Stimulated activated CD8-positive, alpha-beta memory T cell treated with anti-CD3 and anti-CD28 coated beads, Interleukin-12 subunit alpha, Interleukin-12 subunit beta, amount 100 ng/mL, for 1 hour (primary cell): ENCODE results near the gene PRADC1.
"Not testable (repeated sequence)": the region's sequence is repeated elsewhere in the genome, so short reads cannot be mapped to it uniquely, and the experiment has no call there.

Source experiments
- DNase-seq: peaks from one replicate; pipeline ENCODE4 v3.0.0-alpha.2; 2020; ENCODE audit warnings: low read depth

PRADC1 gene

GRCh38 chr2:73202156-73203054, 30.6 kb downstream of the PRADC1 start, which contains the start of gene NOTO:
TSS of gene NOTO (plus strand) at chr2:73202574. CDS start at chr2:73202667, 93 bp downstream.
- DNase-seq: no peak

DNA sequence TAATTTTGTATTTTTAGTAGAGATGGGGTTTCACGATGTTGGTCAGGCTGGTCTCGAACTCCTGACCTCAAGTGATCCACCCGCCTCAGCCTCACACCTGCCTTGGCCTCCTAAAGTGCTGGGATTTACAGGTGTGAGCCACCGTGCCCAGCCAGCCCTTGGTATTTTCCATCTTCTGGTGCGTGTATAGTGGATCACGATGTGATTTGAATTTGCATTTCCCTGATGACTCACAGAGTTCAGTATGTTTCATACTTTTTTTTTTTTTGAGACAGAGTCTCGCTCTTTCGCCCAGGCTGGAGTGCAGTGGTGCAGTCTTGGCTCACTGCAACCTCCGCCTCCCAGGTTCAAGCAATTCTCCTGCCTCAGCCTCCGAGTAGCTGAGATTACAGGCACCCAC, 32.8 kb downstream of the PRADC1 start:
- not testable (repeated sequence) for DNase-seq

DNA sequence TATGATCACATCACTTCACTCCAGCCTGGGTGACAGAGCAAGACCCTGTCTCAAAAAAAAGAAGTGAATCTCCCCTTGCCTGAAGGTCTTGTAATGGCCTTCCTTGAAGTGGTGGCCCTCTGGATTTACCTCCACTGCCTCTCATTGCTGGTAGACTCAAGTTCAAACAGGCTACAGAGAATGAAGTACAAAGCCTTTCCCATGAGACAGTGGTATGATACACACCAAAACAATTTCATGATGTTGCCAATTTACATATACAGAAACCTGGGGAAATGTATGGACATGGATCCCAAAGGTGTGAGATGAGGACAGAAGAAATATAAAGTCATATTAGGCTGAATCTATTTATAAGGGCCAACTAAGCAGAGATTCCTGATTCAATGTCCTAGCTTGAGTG, 35.5 kb downstream of the PRADC1 start:
- no peak for DNase-seq

DNA sequence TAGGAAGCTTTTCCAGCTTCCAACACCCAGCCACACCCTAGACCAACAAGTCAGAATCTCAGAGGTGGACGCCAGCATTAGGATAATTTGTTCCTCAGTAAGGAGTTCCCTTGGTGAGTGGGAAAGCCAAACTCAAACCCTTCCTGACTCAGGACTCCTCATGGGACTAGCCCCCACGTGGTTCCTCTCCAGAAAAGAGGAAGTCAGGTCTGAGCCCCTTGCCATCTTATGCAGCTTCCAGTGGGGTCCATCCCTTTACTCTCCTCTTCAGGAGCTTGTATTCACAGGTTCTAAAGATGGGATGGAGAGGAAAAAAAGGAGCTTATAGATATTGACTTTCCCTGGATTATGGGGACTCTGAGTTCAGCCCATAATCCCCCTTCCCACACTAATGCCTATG, 45.5 kb downstream of the PRADC1 start:
- DNase-seq: no peak

GRCh38 chr2:73185965-73186364, 47.1 kb downstream of the PRADC1 start:
- no peak for DNase-seq
